Measurements from ENCODE around the gene ASTL.

- TF ChIP-seq, protein P1, sequence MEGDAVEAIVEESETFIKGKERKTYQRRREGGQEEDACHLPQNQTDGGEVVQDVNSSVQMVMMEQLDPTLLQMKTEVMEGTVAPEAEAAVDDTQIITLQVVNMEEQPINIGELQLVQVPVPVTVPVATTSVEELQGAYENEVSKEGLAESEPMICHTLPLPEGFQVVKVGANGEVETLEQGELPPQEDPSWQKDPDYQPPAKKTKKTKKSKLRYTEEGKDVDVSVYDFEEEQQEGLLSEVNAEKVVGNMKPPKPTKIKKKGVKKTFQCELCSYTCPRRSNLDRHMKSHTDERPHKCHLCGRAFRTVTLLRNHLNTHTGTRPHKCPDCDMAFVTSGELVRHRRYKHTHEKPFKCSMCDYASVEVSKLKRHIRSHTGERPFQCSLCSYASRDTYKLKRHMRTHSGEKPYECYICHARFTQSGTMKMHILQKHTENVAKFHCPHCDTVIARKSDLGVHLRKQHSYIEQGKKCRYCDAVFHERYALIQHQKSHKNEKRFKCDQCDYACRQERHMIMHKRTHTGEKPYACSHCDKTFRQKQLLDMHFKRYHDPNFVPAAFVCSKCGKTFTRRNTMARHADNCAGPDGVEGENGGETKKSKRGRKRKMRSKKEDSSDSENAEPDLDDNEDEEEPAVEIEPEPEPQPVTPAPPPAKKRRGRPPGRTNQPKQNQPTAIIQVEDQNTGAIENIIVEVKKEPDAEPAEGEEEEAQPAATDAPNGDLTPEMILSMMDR (IDR thresholded peaks at IDR 0.05; ENCODE audit: low read depth, low read length), result no peak
- no peak for TF ChIP-seq POLR2A (IDR thresholded peaks at IDR 0.05; ENCODE audit: extremely low read depth, insufficient read length)
- TF ChIP-seq MYC (IDR thresholded peaks at IDR 0.05; ENCODE audit: low read depth, low read length), result no peak
- TF ChIP-seq MAX (IDR thresholded peaks at IDR 0.05; ENCODE audit: low read depth, low read length), result no peak
Measured at GRCh38 chr2:96111257-96111640, 27.1 kb downstream of the ASTL start.

Measured in NB4 (cell line).